GM15510 (cell line): ENCODE measurements around the gene SPECC1.

Experiments used
- POLR2A ChIP-seq: IDR thresholded peaks from 3 replicates; pipeline ENCODE4 v1.6.1; 2011; ENCODE audit warnings: borderline replicate concordance; ENCODE audit not compliant: insufficient read length; ENCODE audit errors: extremely low read depth

SPECC1 gene

GRCh38 chr17:19996502-19996901 is 12.7 kb upstream of the SPECC1 start:
- no peak for TF ChIP-seq POLR2A

- no peak for TF ChIP-seq POLR2A
Measured at GRCh38 chr17:20008242-20009051, 712 bp upstream of the SPECC1 start.

GRCh38 chr17:20009052-20009301 is 182 bp upstream of the SPECC1 start:
- no peak for TF ChIP-seq POLR2A

- TF ChIP-seq POLR2A: no peak
Measured at GRCh38 chr17:20010099-20010863, 1.1 kb downstream of the SPECC1 start.

- TF ChIP-seq POLR2A: no peak
Measured at GRCh38 chr17:20010936-20011335, 1.8 kb downstream of the SPECC1 start.

GRCh38 chr17:20012017-20012536 is 2.9 kb downstream of the SPECC1 start:
- no peak for TF ChIP-seq POLR2A

GRCh38 chr17:20022701-20023100 is 13.5 kb downstream of the SPECC1 start:
- TF ChIP-seq POLR2A: no peak

- TF ChIP-seq POLR2A: no peak
Measured at GRCh38 chr17:20026960-20027359, 17.8 kb downstream of the SPECC1 start.

- TF ChIP-seq POLR2A: no peak
Measured at GRCh38 chr17:20028443-20028842, 19.3 kb downstream of the SPECC1 start.

- TF ChIP-seq POLR2A: no peak
Measured at GRCh38 chr17:20032636-20033035, 23.5 kb downstream of the SPECC1 start.

GRCh38 chr17:20033415-20033814 is 24.3 kb downstream of the SPECC1 start:
- TF ChIP-seq POLR2A: no peak

- no peak for TF ChIP-seq POLR2A
Measured at GRCh38 chr17:20035501-20035900, 26.3 kb downstream of the SPECC1 start.

GRCh38 chr17:20039037-20039436 is 29.9 kb downstream of the SPECC1 start:
- TF ChIP-seq POLR2A: no peak

GRCh38 chr17:20040216-20040615 is 31.1 kb downstream of the SPECC1 start:
- TF ChIP-seq POLR2A: no peak

- no peak for TF ChIP-seq POLR2A
Measured at GRCh38 chr17:20043021-20043420, 33.9 kb downstream of the SPECC1 start.

- no peak for TF ChIP-seq POLR2A
Measured at GRCh38 chr17:20045476-20045875, 36.3 kb downstream of the SPECC1 start.
